BE2C (cell line): ENCODE measurements around the gene SMURF1.

ENCODE experiments used
- DNase-seq: peaks from one replicate; pipeline ENCODE4 v3.0.0-alpha.2; 2020
- H3K27me3 ChIP-seq: fragments of 250-450 bp; sonication (Bioruptor Pico); 2 replicates; pipeline ENCODE4 v1.5.1; 2020; ENCODE audit warnings: mild to moderate bottlenecking
- H3K36me3 ChIP-seq: fragments of 250-450 bp; sonication (Bioruptor Pico); 2 replicates; pipeline ENCODE4 v1.5.1; 2020; ENCODE audit warnings: mild to moderate bottlenecking
- H3K4me1 ChIP-seq: fragments of 250-450 bp; sonication (Bioruptor Pico); 2 replicates; pipeline ENCODE4 v1.5.1; 2020
- H3K4me3 ChIP-seq: 2 replicates; pipeline ENCODE4 v1.5.1; 2011; ENCODE audit warnings: low read depth, low read length
- H3K9me3 ChIP-seq: fragments of 250-450 bp; sonication (Bioruptor Pico); 2 replicates; pipeline ENCODE4 v1.5.1; 2020
- CTCF ChIP-seq: IDR thresholded peaks from 2 replicates; pipeline ENCODE4 v1.5.1; 2012; ENCODE audit warnings: mild to moderate bottlenecking, low read depth, low read length

Gene SMURF1

GRCh38 chr7:99029466-99030435 lies 114.2 kb downstream of the SMURF1 start:
- Histone ChIP-seq H3K27me3 (no peaks in the 10 kb centered on the region), H3K4me1 (no peaks in the 10 kb centered on the region), H3K4me3 (no peak overlapping the region), H3K36me3 (peaks cover 66% of the 10 kb centered on the region), H3K9me3 (no peaks in the 10 kb centered on the region)
- no peak for DNase-seq
- TF ChIP-seq CTCF: no peak

DNA sequence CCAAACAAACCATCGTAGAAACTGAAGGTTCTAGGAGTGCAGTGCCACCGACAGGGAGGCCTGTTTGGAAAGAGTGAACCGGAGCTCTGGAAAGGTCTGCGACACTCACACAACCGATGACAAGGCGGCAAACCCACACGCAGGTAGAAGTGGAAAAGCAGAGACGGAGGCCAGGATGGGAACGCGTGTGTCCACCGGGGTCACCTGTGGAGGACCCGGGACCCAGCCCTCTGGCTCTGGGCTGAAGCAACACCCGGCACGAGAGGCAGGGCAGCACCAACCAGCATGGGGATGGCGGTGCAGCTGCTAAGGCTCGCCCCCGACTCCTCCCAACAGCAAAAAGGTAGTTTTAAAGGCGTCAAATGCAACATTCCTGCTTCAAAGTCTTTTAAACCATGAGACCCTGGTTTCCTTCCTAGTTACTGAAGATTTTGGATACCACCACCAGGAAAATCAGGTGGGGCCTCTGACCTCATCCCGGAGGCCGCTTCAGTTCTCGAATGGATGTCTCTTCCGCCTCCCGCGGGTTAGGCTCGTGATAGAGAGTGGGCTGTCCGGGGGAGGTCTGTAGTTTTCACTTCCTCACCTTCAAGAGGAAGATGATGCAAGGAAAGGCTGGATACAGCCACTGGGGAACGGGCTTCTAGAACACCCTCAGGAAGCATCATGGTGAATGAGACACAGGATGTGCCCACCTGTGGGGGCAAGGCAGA lies 115.5 kb downstream of the SMURF1 start:
- H3K4me1 ChIP-seq: no peaks in the 10 kb centered on the region

GRCh38 chr7:99027841-99028240 lies 116.1 kb downstream of the SMURF1 start:
- H3K36me3 ChIP-seq: peaks cover 49% of the 10 kb centered on the region
- DNase-seq: no peak
- no peaks in the 10 kb centered on the region for H3K4me1 ChIP-seq
- H3K4me3 ChIP-seq: no peak overlapping the region
- no peaks in the 10 kb centered on the region for H3K9me3 ChIP-seq
- no peak for TF ChIP-seq CTCF
- no peaks in the 10 kb centered on the region for H3K27me3 ChIP-seq

More for the DNA sequence above, 115.5 kb downstream of the SMURF1 start:
- Histone ChIP-seq H3K36me3 (peaks cover 54% of the 10 kb centered on the region), H3K4me3 (no peak overlapping the region), H3K9me3 (no peaks in the 10 kb centered on the region), H3K27me3 (no peaks in the 10 kb centered on the region)
- no peak for TF ChIP-seq CTCF
- no peak for DNase-seq

DNA sequence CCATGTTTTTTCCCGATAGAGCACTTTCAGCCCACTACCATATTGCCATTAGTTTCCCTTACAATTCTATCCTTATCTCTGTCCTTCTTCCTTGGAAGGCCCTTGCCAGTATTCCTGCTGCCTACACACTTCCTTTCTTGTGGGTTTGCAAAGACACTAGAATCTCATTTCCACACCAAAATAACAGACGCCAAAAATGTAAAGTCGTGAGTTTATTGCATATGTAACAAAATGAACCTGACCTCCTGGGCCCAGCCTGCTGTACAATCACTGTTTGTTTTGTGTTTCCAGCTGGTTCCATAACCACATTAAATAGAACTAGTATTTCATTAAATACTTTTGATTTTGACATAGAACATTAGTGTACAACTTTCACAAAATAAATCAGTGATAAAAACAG lies 116.7 kb downstream of the SMURF1 start:
- H3K9me3 ChIP-seq: no peaks in the 10 kb centered on the region
- H3K4me3 ChIP-seq: no peak overlapping the region
- no peak for DNase-seq
- TF ChIP-seq CTCF: no peak
- H3K4me1 ChIP-seq: no peaks in the 10 kb centered on the region
- H3K27me3 ChIP-seq: no peaks in the 10 kb centered on the region
- H3K36me3 ChIP-seq: peaks cover 46% of the 10 kb centered on the region

DNA sequence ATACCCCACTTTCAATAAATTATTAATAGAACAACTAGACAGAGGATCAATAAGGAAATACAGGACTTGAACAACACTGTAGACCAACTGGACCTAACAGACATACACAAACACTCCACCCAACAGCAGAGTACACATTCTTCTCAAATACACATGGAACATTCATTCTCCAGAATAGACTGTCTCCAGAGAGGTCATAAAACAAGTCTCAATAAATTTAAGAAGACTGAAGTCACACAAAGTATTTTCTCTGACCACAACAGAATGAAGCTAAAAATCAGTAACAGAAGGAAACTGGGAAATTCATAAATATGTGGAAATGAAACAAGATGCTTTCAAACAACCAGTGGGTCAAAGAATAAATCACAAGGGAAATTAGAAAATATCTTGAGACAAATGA lies 119.8 kb downstream of the SMURF1 start:
- Histone ChIP-seq H3K9me3 (no peaks in the 10 kb centered on the region), H3K4me3 (no peak overlapping the region), H3K27me3 (no peaks in the 10 kb centered on the region), H3K36me3 (peaks cover 33% of the 10 kb centered on the region), H3K4me1 (no peaks in the 10 kb centered on the region)
- DNase-seq: no peak
- no peak for TF ChIP-seq CTCF
